Hepatocyte (in vitro differentiated cells): ENCODE results near the gene TEKT2. TPM values are rescaled to one million over a fixed set of nuclear protein-coding genes. Genes with fewer than 3 reads are reported as not detected.

ENCODE experiments used
- DNase-seq: peaks from one replicate; pipeline ENCODE4 v3.0.0-alpha.2; 2016; ENCODE audit warnings: low spot score
- H2AFZ ChIP-seq: fragments of 200-600 bp; sonication (generic); 2 replicates; pipeline ENCODE4 v1.6.0; 2016; ENCODE audit warnings: antibody characterized with exemption, mild to moderate bottlenecking
- H3K27ac ChIP-seq: fragments of 200-600 bp; sonication (generic); 2 replicates; pipeline ENCODE4 v1.5.1; 2016; ENCODE audit warnings: mild to moderate bottlenecking
- H3K27me3 ChIP-seq: fragments of 200-600 bp; sonication (generic); 2 replicates; pipeline ENCODE4 v1.6.1; 2016
- H3K36me3 ChIP-seq: fragments of 200-600 bp; sonication (generic); replicated peaks from 2 replicates; pipeline ENCODE4 v1.5.1; 2016; ENCODE audit warnings: low read depth; ENCODE audit not compliant: insufficient read depth
- H3K4me1 ChIP-seq: fragments of 200-600 bp; sonication (generic); 2 replicates; pipeline ENCODE4 v1.5.1; 2016; ENCODE audit warnings: mild to moderate bottlenecking, moderate library complexity; ENCODE audit not compliant: insufficient read depth
- H3K4me2 ChIP-seq: fragments of 200-600 bp; sonication (generic); 2 replicates; pipeline ENCODE4 v1.6.0; 2016
- H3K4me3 ChIP-seq: fragments of 200-600 bp; sonication (generic); 2 replicates; pipeline ENCODE4 v1.5.1; 2016; ENCODE audit warnings: mild to moderate bottlenecking
- H3K79me2 ChIP-seq: fragments of 200-600 bp; sonication (generic); 2 replicates; pipeline ENCODE4 v1.6.0; 2017; ENCODE audit warnings: mild to moderate bottlenecking
- H3K9me2 ChIP-seq: fragments of 200-600 bp; sonication (generic); replicated peaks from 2 replicates; pipeline ENCODE4 v1.6.0; 2017; ENCODE audit warnings: mild to moderate bottlenecking; ENCODE audit not compliant: insufficient read depth
- H3K9me3 ChIP-seq: fragments of 200-600 bp; sonication (generic); 2 replicates; pipeline ENCODE4 v1.5.1; 2016; ENCODE audit warnings: low read depth, mild to moderate bottlenecking
- H4K20me1 ChIP-seq: fragments of 200-600 bp; sonication (generic); 2 replicates; pipeline ENCODE4 v1.6.0; 2016; ENCODE audit warnings: mild to moderate bottlenecking; ENCODE audit not compliant: insufficient read depth, poor library complexity, severe bottlenecking
- EZH2 ChIP-seq: fragments of 200-600 bp; sonication (generic); IDR thresholded peaks from 2 replicates; pipeline ENCODE4 v1.6.1; 2016; ENCODE audit warnings: antibody characterized with exemption, mild to moderate bottlenecking, borderline replicate concordance
- EZH2phosphoT487 ChIP-seq: fragments of 200-600 bp; sonication (generic); IDR thresholded peaks from one replicate; pipeline ENCODE4 v1.6.1; 2018; ENCODE audit warnings: antibody characterized with exemption, mild to moderate bottlenecking, low read depth, moderate library complexity; ENCODE audit not compliant: unreplicated experiment, severe bottlenecking
- WGBS: methylation state at CpG from one replicate; pipeline ENCODE4 v1.1.6; 2016; ENCODE audit warnings: low lambda C conversion rate; ENCODE audit errors: missing lambda C conversion rate; 5-methylcytosine and 5-hydroxymethylcytosine counted together
- polyA plus RNA-seq: library from polyadenylated mRNA; unstranded; fragments of >200 nt; fragmentation: Nextera tagmentation; extraction: Ambion mirVana; gene quantifications from 2 replicates; pipeline ENCODE4 v1.2.1, GENCODE V29; 2016
- total RNA-seq: library from RNA; depleted of rRNA; stranded (reverse); fragments of >200 nt; gene quantifications from 2 replicates; pipeline ENCODE4 v1.2.3, GENCODE V29; 2014
- TF ChIP-seq, protein P1 (sequence below): fragments of 200-600 bp; sonication (generic); IDR thresholded peaks from 2 replicates; pipeline ENCODE4 v1.5.1; 2016; ENCODE audit warnings: antibody characterized with exemption, mild to moderate bottlenecking; ENCODE audit not compliant: poor library complexity

Gene TEKT2, protein sequence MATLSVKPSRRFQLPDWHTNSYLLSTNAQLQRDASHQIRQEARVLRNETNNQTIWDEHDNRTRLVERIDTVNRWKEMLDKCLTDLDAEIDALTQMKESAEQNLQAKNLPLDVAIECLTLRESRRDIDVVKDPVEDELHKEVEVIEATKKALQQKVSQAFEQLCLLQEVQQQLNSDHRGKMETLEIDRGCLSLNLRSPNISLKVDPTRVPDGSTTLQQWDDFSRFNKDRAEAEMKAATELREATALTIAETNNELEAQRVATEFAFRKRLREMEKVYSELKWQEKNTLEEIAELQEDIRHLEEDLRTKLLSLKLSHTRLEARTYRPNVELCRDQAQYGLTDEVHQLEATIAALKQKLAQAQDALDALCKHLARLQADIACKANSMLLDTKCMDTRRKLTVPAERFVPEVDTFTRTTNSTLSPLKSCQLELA
- 1.1 TPM in 1 of 2 replicates, not detected in the other for total RNA-seq
- polyA plus RNA-seq: 0.16 and 1.4 TPM in 2 replicates

DNA sequence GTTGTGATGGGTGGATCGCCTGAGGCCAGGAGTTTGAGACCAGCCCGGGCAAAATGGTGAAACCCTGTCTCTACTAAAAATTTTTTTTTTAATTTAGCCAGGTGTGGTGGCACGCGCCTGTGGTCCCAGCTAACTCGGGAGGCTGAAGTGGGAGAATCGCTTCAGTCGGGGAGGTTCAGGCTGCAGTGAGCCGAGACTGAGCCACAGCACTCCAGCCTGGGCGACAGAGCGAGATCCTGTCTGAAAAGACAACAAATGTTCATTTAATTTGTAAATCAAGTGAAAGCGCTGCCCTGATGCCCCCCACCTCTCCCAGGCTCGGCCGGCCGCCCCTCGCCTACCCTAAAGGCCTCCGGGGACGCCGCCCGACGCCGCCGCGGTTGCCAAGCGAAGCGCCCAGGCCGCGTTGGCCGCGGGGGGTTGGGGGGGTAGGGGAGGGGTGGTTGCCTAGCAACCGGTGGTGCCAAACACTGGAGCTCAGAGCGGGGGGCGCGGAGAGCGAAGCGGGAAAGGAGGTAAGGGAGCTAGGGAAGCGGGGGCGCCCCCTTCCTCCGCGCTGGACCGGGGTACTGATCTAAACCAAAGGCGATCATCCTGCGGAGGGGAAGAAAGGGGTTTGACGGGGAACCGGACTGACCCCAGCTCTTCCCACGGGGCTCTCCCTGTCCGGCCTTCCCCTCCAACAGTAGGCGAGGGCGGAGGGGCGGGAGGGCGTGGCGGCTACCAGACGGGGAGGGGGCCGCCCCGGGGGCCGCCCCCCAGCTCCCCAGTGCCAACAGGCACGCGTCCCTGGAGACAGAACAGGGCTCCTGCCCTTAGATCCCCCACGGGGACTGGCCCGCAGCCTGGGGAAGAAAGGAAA is at the start of gene TEKT2:
TEKT2 (plus strand) TSS at position 460 of the 862 bp plus-strand sequence. CDS start 828 bp downstream, outside the sequence.
- WGBS: 15% methylated on average over 38 of the region's 59 CpGs
- H3K79me2 ChIP-seq: peaks cover under 1% of the 10 kb centered on the region
- no peaks in the 10 kb centered on the region for H4K20me1 ChIP-seq
- H2AFZ ChIP-seq: peak within 1 kb of the TSS; percentile 84
- H3K27ac ChIP-seq: no peak within 1 kb of the TSS
- DNase-seq: peak; percentile 80
- peak within 1 kb of the TSS; percentile 97 for H3K4me2 ChIP-seq
- no peaks in the 10 kb centered on the region for H3K27me3 ChIP-seq
- no peaks in the 10 kb centered on the region for H3K9me3 ChIP-seq
- no peaks in the 10 kb centered on the region for H3K36me3 ChIP-seq
- H3K4me1 ChIP-seq: peaks cover 9% of the 10 kb centered on the region
- H3K9me2 ChIP-seq: no peaks in the 10 kb centered on the region
- peak within 1 kb of the TSS; percentile 55 for H3K4me3 ChIP-seq
- no peak for TF ChIP-seq EZH2
- TF ChIP-seq, protein P1, sequence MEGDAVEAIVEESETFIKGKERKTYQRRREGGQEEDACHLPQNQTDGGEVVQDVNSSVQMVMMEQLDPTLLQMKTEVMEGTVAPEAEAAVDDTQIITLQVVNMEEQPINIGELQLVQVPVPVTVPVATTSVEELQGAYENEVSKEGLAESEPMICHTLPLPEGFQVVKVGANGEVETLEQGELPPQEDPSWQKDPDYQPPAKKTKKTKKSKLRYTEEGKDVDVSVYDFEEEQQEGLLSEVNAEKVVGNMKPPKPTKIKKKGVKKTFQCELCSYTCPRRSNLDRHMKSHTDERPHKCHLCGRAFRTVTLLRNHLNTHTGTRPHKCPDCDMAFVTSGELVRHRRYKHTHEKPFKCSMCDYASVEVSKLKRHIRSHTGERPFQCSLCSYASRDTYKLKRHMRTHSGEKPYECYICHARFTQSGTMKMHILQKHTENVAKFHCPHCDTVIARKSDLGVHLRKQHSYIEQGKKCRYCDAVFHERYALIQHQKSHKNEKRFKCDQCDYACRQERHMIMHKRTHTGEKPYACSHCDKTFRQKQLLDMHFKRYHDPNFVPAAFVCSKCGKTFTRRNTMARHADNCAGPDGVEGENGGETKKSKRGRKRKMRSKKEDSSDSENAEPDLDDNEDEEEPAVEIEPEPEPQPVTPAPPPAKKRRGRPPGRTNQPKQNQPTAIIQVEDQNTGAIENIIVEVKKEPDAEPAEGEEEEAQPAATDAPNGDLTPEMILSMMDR: peak; percentile 17

DNA sequence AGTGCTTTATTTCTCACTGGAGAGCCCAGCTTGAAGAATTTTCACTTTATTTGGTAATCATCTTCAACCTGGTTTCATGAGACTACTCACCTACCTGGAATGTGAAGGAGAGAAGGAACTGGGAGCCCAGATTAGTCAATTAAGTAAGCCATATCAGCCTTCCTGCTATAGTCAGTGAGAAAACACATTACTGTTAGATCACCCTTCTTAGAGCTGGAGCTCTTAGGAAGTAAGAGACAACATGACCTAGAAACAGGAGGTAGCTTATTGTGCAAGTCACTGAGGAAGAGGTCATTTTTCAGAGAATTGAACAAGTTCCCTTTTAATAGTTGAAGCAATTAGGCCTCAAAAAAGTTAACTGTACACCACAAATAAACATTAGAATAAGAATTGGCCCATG is 49.2 kb upstream of the TEKT2 start:
- peak; percentile 6 for DNase-seq
- H3K27ac ChIP-seq: no peak overlapping the region
- no peaks in the 10 kb centered on the region for H3K36me3 ChIP-seq
- H3K9me3 ChIP-seq: no peaks in the 10 kb centered on the region
- H3K4me3 ChIP-seq: no peak overlapping the region
- H3K9me2 ChIP-seq: no peaks in the 10 kb centered on the region
- no peak overlapping the region for H2AFZ ChIP-seq
- H3K79me2 ChIP-seq: no peaks in the 10 kb centered on the region
- no peaks in the 10 kb centered on the region for H4K20me1 ChIP-seq
- TF ChIP-seq, protein P1: no peak
- TF ChIP-seq EZH2phosphoT487 (no peak), EZH2 (no peak)
- H3K4me2 ChIP-seq: no peak overlapping the region
- H3K4me1 ChIP-seq: no peaks in the 10 kb centered on the region
- H3K27me3 ChIP-seq: no peaks in the 10 kb centered on the region

DNA sequence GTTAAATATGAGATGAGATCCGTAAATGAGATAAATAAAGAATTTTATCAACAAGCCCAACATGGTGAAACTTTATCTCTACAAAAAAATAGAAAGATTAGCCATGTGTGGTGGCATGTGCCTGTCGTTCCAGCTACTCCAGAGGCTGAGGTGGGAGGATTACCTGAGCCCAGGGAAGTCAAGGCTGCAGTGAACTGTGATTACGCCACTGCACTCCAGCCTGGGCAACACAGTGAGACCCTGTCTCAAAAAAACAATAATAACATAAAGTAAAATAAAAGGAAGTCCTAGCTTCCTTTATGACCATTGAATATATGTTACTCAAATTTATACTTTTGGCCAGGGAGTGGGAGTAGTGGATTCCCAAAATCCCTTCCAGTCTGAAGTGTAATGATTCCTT is 48.7 kb upstream of the TEKT2 start:
- H3K27me3 ChIP-seq: no peaks in the 10 kb centered on the region
- no peak for DNase-seq
- no peaks in the 10 kb centered on the region for H3K9me2 ChIP-seq
- H3K36me3 ChIP-seq: no peaks in the 10 kb centered on the region
- no peak overlapping the region for H3K4me3 ChIP-seq
- no peak overlapping the region for H2AFZ ChIP-seq
- no peaks in the 10 kb centered on the region for H3K4me1 ChIP-seq
- H3K79me2 ChIP-seq: no peaks in the 10 kb centered on the region
- H4K20me1 ChIP-seq: no peaks in the 10 kb centered on the region
- no peak overlapping the region for H3K4me2 ChIP-seq
- no peak for TF ChIP-seq EZH2phosphoT487
- TF ChIP-seq EZH2: no peak
- TF ChIP-seq, protein P1: no peak
- H3K9me3 ChIP-seq: no peaks in the 10 kb centered on the region
- 86% methylated on average over 3 of the region's 3 CpGs for WGBS
- H3K27ac ChIP-seq: no peak overlapping the region
